ENCODE measurements around the gene ZC3H12C.
"Not testable (repeated sequence)": the region's sequence is repeated elsewhere in the genome, so short reads cannot be mapped to it uniquely, and the experiment has no call there.

Gene ZC3H12C

GRCh38 chr11:110207123-110207522 is 113.9 kb downstream of the ZC3H12C start:
- no peaks in the 10 kb centered on the region for H3K36me3 ChIP-seq (ENCODE audit: control insufficient read depth in 5 of 5, insufficient read depth in 5 of 5, low read length in 5 of 5)
- H3K4me1 ChIP-seq (ENCODE audit: control insufficient read depth in 5 of 5, insufficient read depth in 5 of 5, low read length in 5 of 5) = no peaks in the 10 kb centered on the region
- no peak overlapping the region for H3K4me3 ChIP-seq (ENCODE audit: low read depth in 1 of 5, low read length in 5 of 5)
- H3K27ac ChIP-seq (ENCODE audit: low read depth, low read length) = no peak overlapping the region
- no peaks in the 10 kb centered on the region for H3K27me3 ChIP-seq (ENCODE audit: control insufficient read depth in 5 of 5, insufficient read depth in 4 of 5, low read length in 5 of 5)
- H3K9me3 ChIP-seq (ENCODE audit: control insufficient read depth in 5 of 5, low read length in 5 of 5) = no peaks in the 10 kb centered on the region
- H3K9ac ChIP-seq (ENCODE audit: low read length in 5 of 5) = no peak overlapping the region

GRCh38 chr11:110208678-110209312 is 115.6 kb downstream of the ZC3H12C start:
- H3K4me3 ChIP-seq (ENCODE audit: low read depth in 1 of 5, low read length in 5 of 5); H3K27me3 ChIP-seq (ENCODE audit: control insufficient read depth in 5 of 5, insufficient read depth in 4 of 5, low read length in 5 of 5); H3K27ac ChIP-seq (ENCODE audit: low read depth, low read length); H3K9ac ChIP-seq (ENCODE audit: low read length in 5 of 5); H3K9me3 ChIP-seq (ENCODE audit: control insufficient read depth in 5 of 5, low read length in 5 of 5); H3K4me1 ChIP-seq (ENCODE audit: control insufficient read depth in 5 of 5, insufficient read depth in 5 of 5, low read length in 5 of 5); H3K36me3 ChIP-seq (ENCODE audit: control insufficient read depth in 5 of 5, insufficient read depth in 5 of 5, low read length in 5 of 5): not testable (repeated sequence)

- not testable (repeated sequence) for H3K9me3 ChIP-seq (ENCODE audit: control insufficient read depth in 5 of 5, low read length in 5 of 5); H3K27ac ChIP-seq (ENCODE audit: low read depth, low read length); H3K9ac ChIP-seq (ENCODE audit: low read length in 5 of 5); H3K27me3 ChIP-seq (ENCODE audit: control insufficient read depth in 5 of 5, insufficient read depth in 4 of 5, low read length in 5 of 5); H3K4me3 ChIP-seq (ENCODE audit: low read depth in 1 of 5, low read length in 5 of 5); H3K36me3 ChIP-seq (ENCODE audit: control insufficient read depth in 5 of 5, insufficient read depth in 5 of 5, low read length in 5 of 5); H3K4me1 ChIP-seq (ENCODE audit: control insufficient read depth in 5 of 5, insufficient read depth in 5 of 5, low read length in 5 of 5)
These were observed 116.1 kb downstream of the ZC3H12C start for GRCh38 chr11:110209313-110209694.

GRCh38 chr11:110217223-110217877 is 124.2 kb downstream of the ZC3H12C start:
- no peak overlapping the region for H3K4me3 ChIP-seq (ENCODE audit: low read depth in 1 of 5, low read length in 5 of 5)
- no peaks in the 10 kb centered on the region for H3K9me3 ChIP-seq (ENCODE audit: control insufficient read depth in 5 of 5, low read length in 5 of 5)
- H3K9ac ChIP-seq (ENCODE audit: low read length in 5 of 5) = no peak overlapping the region
- no peak overlapping the region for H3K27ac ChIP-seq (ENCODE audit: low read depth, low read length)
- no peaks in the 10 kb centered on the region for H3K4me1 ChIP-seq (ENCODE audit: control insufficient read depth in 5 of 5, insufficient read depth in 5 of 5, low read length in 5 of 5)
- H3K36me3 ChIP-seq (ENCODE audit: control insufficient read depth in 5 of 5, insufficient read depth in 5 of 5, low read length in 5 of 5) = peaks cover 0 to 5% (median 4%) of the 10 kb centered on the region in 5 donors
- H3K27me3 ChIP-seq (ENCODE audit: control insufficient read depth in 5 of 5, insufficient read depth in 4 of 5, low read length in 5 of 5) = no peaks in the 10 kb centered on the region

- H3K4me3 ChIP-seq (ENCODE audit: low read depth in 1 of 5, low read length in 5 of 5) = no peak overlapping the region
- no peaks in the 10 kb centered on the region for H3K4me1 ChIP-seq (ENCODE audit: control insufficient read depth in 5 of 5, insufficient read depth in 5 of 5, low read length in 5 of 5)
- H3K36me3 ChIP-seq (ENCODE audit: control insufficient read depth in 5 of 5, insufficient read depth in 5 of 5, low read length in 5 of 5) = peaks cover 0 to 5% (median 4%) of the 10 kb centered on the region in 5 donors
- H3K9me3 ChIP-seq (ENCODE audit: control insufficient read depth in 5 of 5, low read length in 5 of 5) = no peaks in the 10 kb centered on the region
- no peak overlapping the region for H3K27ac ChIP-seq (ENCODE audit: low read depth, low read length)
- H3K9ac ChIP-seq (ENCODE audit: low read length in 5 of 5) = no peak overlapping the region
- H3K27me3 ChIP-seq (ENCODE audit: control insufficient read depth in 5 of 5, insufficient read depth in 4 of 5, low read length in 5 of 5) = no peaks in the 10 kb centered on the region
These were observed 124.7 kb downstream of the ZC3H12C start for GRCh38 chr11:110217936-110218335.

- H3K4me1 ChIP-seq (ENCODE audit: control insufficient read depth in 5 of 5, insufficient read depth in 5 of 5, low read length in 5 of 5) = no peaks in the 10 kb centered on the region
- H3K9ac ChIP-seq (ENCODE audit: low read length in 5 of 5) = no peak overlapping the region
These were observed 126.0 kb downstream of the ZC3H12C start for GRCh38 chr11:110219006-110219785.

More at GRCh38 chr11:110219006-110219785, 126.0 kb downstream of the ZC3H12C start:
- Histone ChIP-seq H3K27me3 (ENCODE audit: control insufficient read depth in 5 of 5, insufficient read depth in 4 of 5, low read length in 5 of 5) (no peaks in the 10 kb centered on the region), H3K27ac (ENCODE audit: low read depth, low read length) (no peak overlapping the region), H3K36me3 (ENCODE audit: control insufficient read depth in 5 of 5, insufficient read depth in 5 of 5, low read length in 5 of 5) (peaks cover 0 to 5% (median 4%) of the 10 kb centered on the region in 5 donors), H3K9me3 (ENCODE audit: control insufficient read depth in 5 of 5, low read length in 5 of 5) (no peaks in the 10 kb centered on the region), H3K4me3 (ENCODE audit: low read depth in 1 of 5, low read length in 5 of 5) (no peak overlapping the region)
